HCT116 (cell line): ENCODE measurements around the gene MGME1. TPM values are rescaled to one million over a fixed set of nuclear protein-coding genes. Genes with fewer than 3 reads are reported as not detected.

Experiments
- ATAC-seq: fragments of 200-7000 bp; cut with Tn5 transposase; 2 replicates; pipeline ENCODE4 v1.9.1; 2020; ENCODE audit warnings: mild to moderate bottlenecking, moderate library complexity
- BruUV-seq: library from RNA; stranded (reverse); fragments of 400-500 nt; replicated peaks from 2 replicates; lab custom pipeline; 2021; lab: Mats Ljungman, UMichigan
- CTCF ChIA-PET: fragments of 300-600 bp; sonication (Branson Sonifier 250); formaldehyde crosslinking; loops from one replicate; lab custom pipeline; 2021; ENCODE audit warnings: antibody characterized with exemption; lab: Charles Lee
- POLR2A ChIA-PET: fragments of 300-600, 350-600 bp; sonication (Branson Sonifier 250); formaldehyde crosslinking; loops from one replicate; lab custom pipeline; 2021; ENCODE audit warnings: antibody characterized with exemption; lab: Charles Lee
- RAD21 ChIA-PET, 2 experiments: fragments of 300-600 bp; sonication (Branson Sonifier 250); formaldehyde crosslinking; loops; one replicate each; lab custom pipeline; 2023; ENCODE audit warnings: low total read pairs in 2 of 2; ENCODE audit not compliant: uncharacterized antibody in 2 of 2, unreplicated experiment in 2 of 2, low non-redundant PET in 1 of 2; lab: Charles Lee
- DNase-seq: peaks from one replicate; pipeline ENCODE4 v3.0.0-alpha.2; 2010; ENCODE audit warnings: low read depth, low spot score
- H2AFZ ChIP-seq: fragments of 200-600 bp; shearing (Covaris generic), sonication (generic); 2 replicates; pipeline ENCODE4 v1.6.1; 2017; ENCODE audit warnings: low read depth, mixed run types, mixed read lengths, antibody characterized with exemption, low read length; ENCODE audit not compliant: poor library complexity, severe bottlenecking
- H3K27ac ChIP-seq: 2 replicates; pipeline ENCODE4 v1.5.1; 2012; ENCODE audit warnings: low read depth, low read length
- H3K27me3 ChIP-seq: fragments of 200-600 bp; sonication (generic); 2 replicates; pipeline ENCODE4 v1.6.1; 2016; ENCODE audit warnings: mixed run types, low read length, mixed read lengths; ENCODE audit not compliant: insufficient read depth
- H3K36me3 ChIP-seq, 2 experiments: fragments of 200-500 bp in 1 of 2; fragments of 200-600 bp in 1 of 2; sonication (Bioruptor generic) in 1 of 2; sonication (generic) in 1 of 2; 2 replicates each; pipeline versions ENCODE4 v1.5.1 to v1.6.1; 2014 to 2016; ENCODE audit warnings: low read length in 2 of 2, inconsistent platforms in 1 of 2, mixed read lengths in 1 of 2, mixed run types in 1 of 2; ENCODE audit not compliant: insufficient read depth in 2 of 2, control insufficient read depth in 1 of 2
- H3K4me1 ChIP-seq, 2 experiments: fragments of 200-600 bp in 1 of 2; sonication (generic) in 1 of 2; 2 replicates each; pipeline versions ENCODE4 v1.5.1 to v1.6.1; 2012 to 2017; ENCODE audit warnings: low read length in 2 of 2, inconsistent platforms in 1 of 2, mild to moderate bottlenecking in 1 of 2, mixed read lengths in 1 of 2, mixed run types in 1 of 2, moderate library complexity in 1 of 2; ENCODE audit not compliant: insufficient read depth in 2 of 2, control insufficient read depth in 1 of 2
- H3K4me2 ChIP-seq: fragments of 200-600 bp; sonication (generic); 2 replicates; pipeline ENCODE4 v1.6.1; 2017; ENCODE audit warnings: mixed run types, low read length, mixed read lengths
- H3K4me3 ChIP-seq, 2 experiments: fragments of 200-600 bp in 1 of 2; sonication (generic) in 1 of 2; replicated peaks in 1 of 2; 2 replicates each; pipeline ENCODE4 v1.5.1; 2011 to 2016; ENCODE audit warnings: low read length in 2 of 2, control low read depth in 1 of 2, low read depth in 1 of 2, mild to moderate bottlenecking in 1 of 2, mixed read lengths in 1 of 2, mixed run types in 1 of 2
- H3K79me2 ChIP-seq: fragments of 200-600 bp; sonication (generic); 2 replicates; pipeline ENCODE4 v1.6.1; 2017; ENCODE audit warnings: mild to moderate bottlenecking, mixed run types, low read length, moderate library complexity, mixed read lengths; ENCODE audit not compliant: insufficient read depth
- H3K9ac ChIP-seq: fragments of 200-600 bp; sonication (generic); 2 replicates; pipeline ENCODE4 v1.6.1; 2016; ENCODE audit warnings: low read length, mixed read lengths
- H3K9me2 ChIP-seq: fragments of 200-600 bp; sonication (generic), shearing (Covaris generic); 2 replicates; pipeline ENCODE4 v1.6.1; 2017; ENCODE audit warnings: mixed run types, mild to moderate bottlenecking, moderate library complexity; ENCODE audit not compliant: insufficient read depth
- H3K9me3 ChIP-seq, 2 experiments: fragments of 200-500 bp in 1 of 2; fragments of 200-600 bp in 1 of 2; sonication (Bioruptor generic) in 1 of 2; sonication (generic) in 1 of 2; 2 replicates each; pipeline ENCODE4 v1.6.1; 2014 to 2017; ENCODE audit warnings: low read length in 2 of 2, mixed read lengths in 2 of 2, inconsistent platforms in 1 of 2, low read depth in 1 of 2, mild to moderate bottlenecking in 1 of 2, mixed run types in 1 of 2, moderate library complexity in 1 of 2; ENCODE audit not compliant: control insufficient read depth in 1 of 2, insufficient read depth in 1 of 2
- H4K20me1 ChIP-seq: fragments of 200-600 bp; sonication (generic), shearing (Covaris generic); 2 replicates; pipeline ENCODE4 v1.6.1; 2017; ENCODE audit warnings: mixed run types, mild to moderate bottlenecking, moderate library complexity; ENCODE audit not compliant: insufficient read depth
- CEBPB ChIP-seq: IDR thresholded peaks from 2 replicates; pipeline ENCODE4 v1.6.1; 2012; ENCODE audit warnings: low read depth
- EGR1 ChIP-seq: IDR thresholded peaks from 2 replicates; pipeline ENCODE4 v1.6.1; 2012; ENCODE audit warnings: low read depth
- ELF1 ChIP-seq: IDR thresholded peaks from 2 replicates; pipeline ENCODE4 v1.6.1; 2012; ENCODE audit warnings: low read depth, borderline replicate concordance
- EZH2 ChIP-seq: fragments of 200-600 bp; sonication (generic); IDR thresholded peaks from 2 replicates; pipeline ENCODE4 v1.6.1; 2017; ENCODE audit warnings: antibody characterized with exemption, mixed run types
- FOSL1 ChIP-seq: IDR thresholded peaks from 2 replicates; pipeline ENCODE4 v1.6.1; 2012; ENCODE audit warnings: low read depth
- POLR2A ChIP-seq: IDR thresholded peaks from 2 replicates; pipeline ENCODE4 v1.7.0; 2011; ENCODE audit warnings: borderline replicate concordance; ENCODE audit not compliant: insufficient read depth, insufficient read length; ENCODE audit errors: extremely low read depth
- POLR2AphosphoS5 ChIP-seq: IDR thresholded peaks from 2 replicates; pipeline ENCODE4 v1.6.1; 2011; ENCODE audit warnings: mild to moderate bottlenecking, low read depth, low read length, moderate library complexity
- SIN3A ChIP-seq: IDR thresholded peaks from 2 replicates; pipeline ENCODE4 v1.6.1; 2012; ENCODE audit warnings: low read depth
- SP1 ChIP-seq: IDR thresholded peaks from 2 replicates; pipeline ENCODE4 v1.6.1; 2012; ENCODE audit warnings: low read depth
- SRF ChIP-seq: IDR thresholded peaks from 2 replicates; pipeline ENCODE4 v1.6.1; 2012; ENCODE audit warnings: low read depth
- TCF7L2 ChIP-seq: IDR thresholded peaks from 2 replicates; pipeline ENCODE4 v1.7.0; 2011; ENCODE audit warnings: borderline replicate concordance, inconsistent platforms; ENCODE audit not compliant: insufficient read depth, insufficient read length; ENCODE audit errors: extremely low read depth
- ZFX ChIP-seq: fragments of 450-650 bp; IDR thresholded peaks from 2 replicates; pipeline ENCODE4 v1.6.1; 2017
- ZNF274 ChIP-seq: fragments of 200-500 bp; sonication (Bioruptor generic); IDR thresholded peaks from 2 replicates; pipeline ENCODE4 v1.6.1; 2014; ENCODE audit warnings: mild to moderate bottlenecking, low read depth, low read length, inconsistent platforms
- intact Hi-C: fragments of 100-400 bp; cut with micrococcal nuclease; formaldehyde crosslinking; loops from 2 replicates; pipeline ENCODE4 v1.10.0; 2022
- total RNA-seq: library from RNA; stranded (reverse); gene quantifications from one replicate; pipeline ENCODE4 v1.2.1, GENCODE V29; 2021; ENCODE audit not compliant: unreplicated experiment
- TF ChIP-seq, protein P1 (sequence below): IDR thresholded peaks from 2 replicates; pipeline ENCODE4 v1.6.1; 2012; ENCODE audit warnings: low read depth
- TF ChIP-seq, protein P2 (sequence below): IDR thresholded peaks from 2 replicates; pipeline ENCODE4 v1.6.1; 2012
- TF ChIP-seq, protein P3 (sequence below): IDR thresholded peaks from 2 replicates; pipeline ENCODE4 v1.6.1; 2012

MGME1 gene
- total RNA-seq, 1 experiment from 2014 or later, result 37.1 TPM

DNA sequence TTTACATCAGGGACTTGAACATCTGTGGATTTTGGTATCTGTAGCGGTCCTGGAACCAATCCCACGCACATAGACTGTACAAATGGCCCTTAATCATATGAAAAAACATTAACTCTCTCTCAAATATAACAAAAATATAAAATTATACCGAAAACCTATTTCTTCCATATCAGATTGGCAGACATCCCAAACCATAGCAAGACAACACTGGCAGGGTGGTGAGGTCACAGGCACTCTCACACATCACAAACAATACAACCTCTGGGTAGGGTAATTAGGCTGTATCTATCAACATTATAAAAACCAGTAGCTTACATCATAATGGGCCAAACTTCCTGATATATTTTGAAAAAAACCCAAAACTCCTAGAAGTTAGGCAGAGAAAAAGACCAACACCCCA, 48.0 kb downstream of the MGME1 start (continued):
- TF ChIP-seq, protein P1, sequence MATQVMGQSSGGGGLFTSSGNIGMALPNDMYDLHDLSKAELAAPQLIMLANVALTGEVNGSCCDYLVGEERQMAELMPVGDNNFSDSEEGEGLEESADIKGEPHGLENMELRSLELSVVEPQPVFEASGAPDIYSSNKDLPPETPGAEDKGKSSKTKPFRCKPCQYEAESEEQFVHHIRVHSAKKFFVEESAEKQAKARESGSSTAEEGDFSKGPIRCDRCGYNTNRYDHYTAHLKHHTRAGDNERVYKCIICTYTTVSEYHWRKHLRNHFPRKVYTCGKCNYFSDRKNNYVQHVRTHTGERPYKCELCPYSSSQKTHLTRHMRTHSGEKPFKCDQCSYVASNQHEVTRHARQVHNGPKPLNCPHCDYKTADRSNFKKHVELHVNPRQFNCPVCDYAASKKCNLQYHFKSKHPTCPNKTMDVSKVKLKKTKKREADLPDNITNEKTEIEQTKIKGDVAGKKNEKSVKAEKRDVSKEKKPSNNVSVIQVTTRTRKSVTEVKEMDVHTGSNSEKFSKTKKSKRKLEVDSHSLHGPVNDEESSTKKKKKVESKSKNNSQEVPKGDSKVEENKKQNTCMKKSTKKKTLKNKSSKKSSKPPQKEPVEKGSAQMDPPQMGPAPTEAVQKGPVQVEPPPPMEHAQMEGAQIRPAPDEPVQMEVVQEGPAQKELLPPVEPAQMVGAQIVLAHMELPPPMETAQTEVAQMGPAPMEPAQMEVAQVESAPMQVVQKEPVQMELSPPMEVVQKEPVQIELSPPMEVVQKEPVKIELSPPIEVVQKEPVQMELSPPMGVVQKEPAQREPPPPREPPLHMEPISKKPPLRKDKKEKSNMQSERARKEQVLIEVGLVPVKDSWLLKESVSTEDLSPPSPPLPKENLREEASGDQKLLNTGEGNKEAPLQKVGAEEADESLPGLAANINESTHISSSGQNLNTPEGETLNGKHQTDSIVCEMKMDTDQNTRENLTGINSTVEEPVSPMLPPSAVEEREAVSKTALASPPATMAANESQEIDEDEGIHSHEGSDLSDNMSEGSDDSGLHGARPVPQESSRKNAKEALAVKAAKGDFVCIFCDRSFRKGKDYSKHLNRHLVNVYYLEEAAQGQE, result no peak
- no peak for TF ChIP-seq ZFX
- no peak for TF ChIP-seq SRF
- TF ChIP-seq POLR2AphosphoS5, result no peak
- TF ChIP-seq EGR1, result no peak
- TF ChIP-seq SIN3A, result no peak
- TF ChIP-seq FOSL1, result no peak
- no peak for TF ChIP-seq SP1
- TF ChIP-seq, all 23 proteins: peak for 0

DNA sequence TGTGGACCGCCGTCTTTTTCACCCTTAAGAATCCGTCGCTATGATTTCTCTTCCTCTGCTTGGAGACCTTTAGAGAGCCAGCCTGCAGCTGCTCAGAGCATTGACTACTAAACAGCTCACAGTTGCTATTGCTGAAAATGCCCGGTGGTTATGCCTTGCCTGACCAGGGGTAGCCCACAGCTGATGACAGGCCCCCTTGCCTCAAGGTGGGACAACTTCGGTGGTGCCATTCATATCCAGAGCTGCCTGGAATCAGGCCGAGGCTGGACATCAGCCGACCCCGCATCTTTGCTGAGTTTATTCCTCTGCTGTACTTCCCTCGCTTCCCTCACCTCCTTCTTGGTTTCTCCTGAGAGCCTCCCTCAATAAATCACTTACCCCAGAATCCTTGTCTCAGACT, 49.3 kb downstream of the MGME1 start:
- ChIA-PET POLR2A (no interaction called here), CTCF (interaction anchor here (1.2 kb wide), 1 partner anchor 15 kb away, joined by 3 read pairs; no protein-coding TSS in a partner anchor)
- BruUV-seq, result no TSS peak

More for the DNA sequence above, 49.3 kb downstream of the MGME1 start:
- Histone ChIP-seq H3K4me3 (no peak overlapping the region), H3K4me1 (no peaks in the 10 kb centered on the region), H3K9me2 (no peaks in the 10 kb centered on the region), H3K4me2 (no peak overlapping the region), H2AFZ (no peak overlapping the region), H3K9me3 (no peaks in the 10 kb centered on the region), H3K27ac (no peak overlapping the region), H3K79me2 (no peaks in the 10 kb centered on the region), H3K9ac (no peak overlapping the region), H3K36me3 (no peaks in the 10 kb centered on the region), H4K20me1 (no peaks in the 10 kb centered on the region), H3K27me3 (no peaks in the 10 kb centered on the region)
- TF ChIP-seq, protein P2, sequence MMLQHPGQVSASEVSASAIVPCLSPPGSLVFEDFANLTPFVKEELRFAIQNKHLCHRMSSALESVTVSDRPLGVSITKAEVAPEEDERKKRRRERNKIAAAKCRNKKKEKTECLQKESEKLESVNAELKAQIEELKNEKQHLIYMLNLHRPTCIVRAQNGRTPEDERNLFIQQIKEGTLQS, result no peak
- TF ChIP-seq SRF (no peak), FOSL1 (no peak), SIN3A (no peak), CEBPB (no peak), ELF1 (no peak), POLR2AphosphoS5 (no peak), EZH2 (no peak), EGR1 (no peak), ZNF274 (no peak), SP1 (no peak), TCF7L2 (no peak), POLR2A (no peak)
- TF ChIP-seq, protein P3, sequence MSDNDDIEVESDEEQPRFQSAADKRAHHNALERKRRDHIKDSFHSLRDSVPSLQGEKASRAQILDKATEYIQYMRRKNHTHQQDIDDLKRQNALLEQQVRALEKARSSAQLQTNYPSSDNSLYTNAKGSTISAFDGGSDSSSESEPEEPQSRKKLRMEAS, result no peak
- intact Hi-C loops, result no loop called here
- DNase-seq (no peak), ATAC-seq (no peak)
- RAD21 ChIA-PET, result no interaction called here
